Measurements from ENCODE around the gene RAMP3. TPM values are rescaled to one million over a fixed set of nuclear protein-coding genes. Genes with fewer than 3 reads are reported as not detected.

The RAMP3 gene
- total and polyA plus RNA-seq, 2 donors (not counting 1 experiment from before 2014, with no cell fraction given) = 0.17 TPM; not detected in 1

- no peaks in the 10 kb centered on the region for H3K9me3 ChIP-seq (ENCODE audit: control insufficient read depth, insufficient read depth, low read depth, low read length)
- no peaks in the 10 kb centered on the region for H3K4me1 ChIP-seq (ENCODE audit: control insufficient read depth, extremely low read depth, insufficient read depth, low read length)
- H3K4me2 ChIP-seq (ENCODE audit: extremely low read depth, insufficient read depth, low read length) = no peak overlapping the region
- no peaks in the 10 kb centered on the region for H3K79me2 ChIP-seq (ENCODE audit: control insufficient read depth, insufficient read depth, low read length)
- no peak overlapping the region for H3K4me3 ChIP-seq (replicated peaks in 1 of 4; ENCODE audit: control extremely low read depth in 1 of 4, insufficient read depth in 1 of 4, low read depth in 3 of 4, low read length in 4 of 4)
- TF ChIP-seq EZH2 (IDR thresholded peaks at IDR 0.05; ENCODE audit: low read length, missing control alignments) (no peak), CTCF (conservative IDR thresholded peaks at IDR 0.05 in 1 of 2, IDR thresholded peaks at IDR 0.05 in 1 of 2; ENCODE audit: low read depth in 1 of 2, low read length in 2 of 2) (no peak)
- H2AFZ ChIP-seq (ENCODE audit: low read length) = no peak overlapping the region
- no peak overlapping the region for H3K9ac ChIP-seq (ENCODE audit: insufficient read depth, low read length)
- DNase-seq (ENCODE audit: low read depth in 2 of 2) = no peak
- H4K20me1 ChIP-seq (ENCODE audit: control insufficient read depth, extremely low read depth, insufficient read depth, low read length) = no peaks in the 10 kb centered on the region
- H3K36me3 ChIP-seq (ENCODE audit: control insufficient read depth, insufficient read depth, low read length) = no peaks in the 10 kb centered on the region
- no peak overlapping the region for H3K27ac ChIP-seq (ENCODE audit: insufficient read depth, low read length)
- no peaks in the 10 kb centered on the region for H3K27me3 ChIP-seq (ENCODE audit: control insufficient read depth, insufficient read depth, low read length)
These were observed 24.6 kb downstream of the RAMP3 start for GRCh38 chr7:45181991-45182855.

GRCh38 chr7:45182856-45183710, 25.5 kb downstream of the RAMP3 start:
- no peak for DNase-seq (ENCODE audit: low read depth in 2 of 2)

More at GRCh38 chr7:45182856-45183710, 25.5 kb downstream of the RAMP3 start:
- H3K27ac ChIP-seq (ENCODE audit: insufficient read depth, low read length) = no peak overlapping the region
- H3K9me3 ChIP-seq (ENCODE audit: control insufficient read depth, insufficient read depth, low read depth, low read length) = no peaks in the 10 kb centered on the region
- TF ChIP-seq CTCF (conservative IDR thresholded peaks at IDR 0.05 in 1 of 2, IDR thresholded peaks at IDR 0.05 in 1 of 2; ENCODE audit: low read depth in 1 of 2, low read length in 2 of 2) = no peak
- H3K27me3 ChIP-seq (ENCODE audit: control insufficient read depth, insufficient read depth, low read length) = no peaks in the 10 kb centered on the region
- H3K4me2 ChIP-seq (ENCODE audit: extremely low read depth, insufficient read depth, low read length) = no peak overlapping the region
- no peaks in the 10 kb centered on the region for H3K36me3 ChIP-seq (ENCODE audit: control insufficient read depth, insufficient read depth, low read length)
- no peaks in the 10 kb centered on the region for H3K4me1 ChIP-seq (ENCODE audit: control insufficient read depth, extremely low read depth, insufficient read depth, low read length)
- no peak overlapping the region for H2AFZ ChIP-seq (ENCODE audit: low read length)
- no peak overlapping the region for H3K9ac ChIP-seq (ENCODE audit: insufficient read depth, low read length)
- H3K4me3 ChIP-seq (replicated peaks in 1 of 4; ENCODE audit: control extremely low read depth in 1 of 4, insufficient read depth in 1 of 4, low read depth in 3 of 4, low read length in 4 of 4) = no peak overlapping the region
- H3K79me2 ChIP-seq (ENCODE audit: control insufficient read depth, insufficient read depth, low read length) = no peaks in the 10 kb centered on the region
- no peaks in the 10 kb centered on the region for H4K20me1 ChIP-seq (ENCODE audit: control insufficient read depth, extremely low read depth, insufficient read depth, low read length)

Measured in fibroblast of lung (primary cell).